Measurements from ENCODE around the gene CCDC15.

- no peak for TF ChIP-seq CREB5 (CRISPR knock-in tag; IDR thresholded peaks at IDR 0.05; ENCODE audit: low read depth)
- no peak for TF ChIP-seq PPARA (CRISPR knock-in tag; IDR thresholded peaks at IDR 0.05; ENCODE audit: borderline replicate concordance)
- no peak for TF ChIP-seq ZFP3 (CRISPR knock-in tag; IDR thresholded peaks at IDR 0.05)
- no peak for TF ChIP-seq ZNF8 (CRISPR knock-in tag; IDR thresholded peaks at IDR 0.05)
- TF ChIP-seq BACH2 (CRISPR knock-in tag; IDR thresholded peaks at IDR 0.05; ENCODE audit: borderline replicate concordance): no peak
- no peak for TF ChIP-seq ESRRG (CRISPR knock-in tag; IDR thresholded peaks at IDR 0.05)
- no peak for TF ChIP-seq TOX (CRISPR knock-in tag; IDR thresholded peaks at IDR 0.05; ENCODE audit: borderline replicate concordance)
- TF ChIP-seq ARNTL (CRISPR knock-in tag; IDR thresholded peaks at IDR 0.05; ENCODE audit: borderline replicate concordance, low read depth): no peak
- no peak for TF ChIP-seq POU6F1 (CRISPR knock-in tag; IDR thresholded peaks at IDR 0.05; ENCODE audit: borderline replicate concordance, low read depth)
- TF ChIP-seq PATZ1 (CRISPR knock-in tag; IDR thresholded peaks at IDR 0.05; ENCODE audit: borderline replicate concordance): no peak
These were observed 130.8 kb downstream of the CCDC15 start for GRCh38 chr11:125084761-125085231.

Data from SK-N-SH treated with all-trans-retinoic acid at 6 μM for 48 hours (cell line).